Measurements from ENCODE around the gene EEIG1.

The EEIG1 gene

DNA sequence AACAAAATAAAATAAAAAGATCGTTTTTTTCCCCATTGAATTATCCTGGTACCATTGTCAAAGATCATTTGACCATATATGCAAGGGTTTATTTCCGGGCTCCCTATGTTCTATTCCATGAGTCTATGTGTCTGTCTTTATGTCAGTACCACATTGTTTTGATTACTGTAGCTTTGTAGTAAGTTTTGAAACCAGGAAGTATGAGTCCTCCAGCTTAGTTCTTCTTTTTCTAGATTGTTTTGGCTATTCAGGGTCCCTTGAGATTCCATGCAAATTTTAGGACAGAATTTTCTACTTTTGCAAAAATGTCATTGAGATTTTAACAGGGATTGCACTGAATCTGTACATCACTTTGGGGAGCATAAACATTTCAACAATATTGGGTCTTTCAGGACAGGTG lies 18.7 kb upstream of the EEIG1 start:
- DNase-seq, result no peak

DNA sequence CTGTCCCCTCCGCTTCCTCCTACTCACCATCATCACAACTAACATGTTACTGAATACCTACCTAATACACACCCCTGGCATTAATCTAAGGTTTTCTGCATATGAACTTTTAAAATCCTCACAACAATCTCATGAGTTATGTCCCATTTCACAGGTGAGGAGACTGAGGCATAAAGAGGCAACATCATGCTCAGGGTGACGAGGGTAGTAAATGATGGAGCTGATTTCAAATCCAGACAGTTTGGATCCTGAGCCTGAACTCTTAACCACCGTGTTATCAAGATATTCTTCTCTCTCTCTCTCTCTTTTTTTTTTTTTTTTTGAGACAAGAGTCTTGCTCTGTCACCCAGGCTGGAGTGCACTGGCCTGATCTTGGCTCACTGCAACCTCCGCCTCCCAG lies 12.9 kb upstream of the EEIG1 start:
- DNase-seq, result no peak

DNA sequence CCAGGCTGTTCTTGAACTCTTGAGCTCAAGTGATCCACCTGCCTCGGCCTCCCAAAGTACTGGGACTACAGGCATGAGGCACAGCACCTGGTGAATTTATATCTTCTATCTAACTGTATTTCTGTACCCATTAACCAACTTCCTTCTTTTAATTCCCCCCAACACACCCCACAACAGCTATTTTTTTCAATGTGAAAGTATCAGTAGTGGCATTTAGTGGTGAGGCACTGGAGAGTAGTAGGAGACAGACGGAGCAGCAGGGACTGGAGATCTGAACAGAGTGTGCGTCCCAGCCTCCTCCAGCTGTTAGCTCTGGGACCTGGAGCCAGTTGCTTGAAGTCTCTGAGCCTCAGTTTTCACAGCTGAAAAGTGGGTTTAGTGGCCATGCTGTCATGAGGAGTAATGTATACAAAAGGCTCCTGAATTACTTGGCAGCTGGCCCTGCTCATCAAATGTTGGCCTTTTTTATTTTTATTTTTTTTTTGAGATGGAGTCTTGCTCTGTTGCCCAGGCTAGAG lies 11.0 kb upstream of the EEIG1 start:
- no peak for DNase-seq

DNA sequence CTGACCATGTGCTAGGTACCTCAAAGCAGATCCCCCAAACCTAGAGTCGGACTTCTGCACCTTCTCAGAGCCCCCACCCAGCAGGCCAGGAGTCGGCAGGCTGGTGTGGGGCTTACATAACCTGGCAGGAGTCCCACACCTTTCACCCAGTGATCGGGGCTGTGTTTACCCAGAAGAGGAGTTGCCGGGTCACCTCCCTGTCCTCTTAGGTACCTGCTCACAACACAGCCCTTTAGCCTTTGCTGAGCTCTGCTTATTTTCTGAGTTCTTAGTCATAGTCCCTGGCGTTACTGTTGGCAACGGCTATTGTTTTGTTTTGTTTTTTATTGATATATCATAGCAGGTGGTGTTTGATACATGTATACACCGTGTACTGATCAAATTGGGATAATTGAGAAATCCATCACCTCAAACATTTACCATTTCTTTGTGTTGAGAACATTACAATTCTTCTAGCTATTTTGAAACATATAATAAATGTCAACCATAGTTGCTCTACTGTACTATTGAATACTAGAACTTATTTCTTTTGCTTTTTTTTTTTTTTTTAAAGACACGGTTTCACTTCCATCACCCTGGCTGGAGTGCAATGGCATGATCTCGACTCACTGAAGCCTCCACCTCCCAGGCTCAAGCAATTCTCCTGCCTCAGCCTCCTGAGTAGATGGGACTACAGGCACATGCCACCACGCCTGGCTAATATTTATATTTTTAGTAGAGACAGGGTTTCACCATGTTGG lies 10.4 kb upstream of the EEIG1 start:
- DNase-seq, result no peak

DNA sequence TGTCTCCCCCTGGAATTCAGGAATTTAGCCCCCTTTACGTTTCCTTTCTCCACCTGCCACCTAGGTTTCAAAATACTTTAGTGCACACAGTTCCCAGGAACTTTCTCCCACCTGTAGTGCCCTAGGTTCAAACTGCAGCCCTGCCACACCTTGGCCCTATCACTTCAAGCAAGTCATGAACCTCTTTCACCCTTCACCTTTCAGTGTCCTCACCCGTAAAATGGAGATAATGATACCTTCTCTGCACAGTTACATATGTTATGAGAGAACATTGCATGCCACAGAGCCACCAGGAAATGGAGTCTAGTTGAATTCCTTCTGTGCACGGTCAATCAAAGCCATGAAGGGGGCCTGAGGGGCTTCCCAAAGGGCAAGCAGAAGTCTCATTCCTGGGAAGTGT lies 9.8 kb upstream of the EEIG1 start:
- DNase-seq, result no peak

DNA sequence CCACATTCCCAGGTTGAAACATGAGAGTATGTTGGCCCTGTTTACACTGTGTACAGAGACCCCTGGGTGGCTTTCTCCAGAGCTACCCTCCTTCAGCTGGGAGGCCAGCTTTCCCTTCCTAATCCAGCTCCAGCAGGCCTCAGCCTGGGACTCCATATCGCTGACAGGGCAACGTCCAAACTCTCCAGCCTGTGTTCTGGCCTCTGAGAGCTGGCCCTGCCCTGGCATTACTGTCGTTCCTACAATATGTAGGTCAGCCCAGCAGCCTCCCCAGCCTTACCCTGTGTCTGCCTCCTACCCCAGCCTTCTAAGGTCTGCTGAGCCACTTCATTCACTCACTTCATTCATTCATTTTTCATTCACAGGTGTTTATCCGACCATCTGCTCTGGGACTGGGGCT lies 8.3 kb upstream of the EEIG1 start:
- DNase-seq, result no peak

DNA sequence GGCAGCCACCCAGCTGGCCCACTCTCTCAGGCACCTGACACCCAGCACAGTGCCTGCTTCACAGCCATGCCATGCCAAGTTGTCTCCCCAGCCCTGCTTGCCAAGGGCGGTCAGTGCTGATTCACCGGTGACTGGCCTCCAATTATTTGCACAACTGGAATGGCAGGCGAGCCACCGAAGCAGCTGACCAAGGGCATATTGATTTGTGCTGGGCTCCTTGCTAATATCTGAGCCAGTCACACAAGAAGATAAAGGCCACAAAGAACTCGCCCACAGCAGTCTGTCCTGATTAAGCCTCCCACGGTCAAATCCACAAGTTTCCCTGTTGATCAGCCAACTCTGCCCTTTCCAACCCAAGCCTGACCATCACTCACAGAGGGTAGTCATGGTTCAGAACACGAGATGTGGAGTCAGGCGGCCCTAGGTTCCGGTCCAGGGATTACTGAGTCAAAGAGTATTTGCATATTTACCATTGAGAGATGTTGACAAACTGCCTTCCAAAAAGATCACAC lies 6.4 kb upstream of the EEIG1 start:
- DNase-seq, result no peak

DNA sequence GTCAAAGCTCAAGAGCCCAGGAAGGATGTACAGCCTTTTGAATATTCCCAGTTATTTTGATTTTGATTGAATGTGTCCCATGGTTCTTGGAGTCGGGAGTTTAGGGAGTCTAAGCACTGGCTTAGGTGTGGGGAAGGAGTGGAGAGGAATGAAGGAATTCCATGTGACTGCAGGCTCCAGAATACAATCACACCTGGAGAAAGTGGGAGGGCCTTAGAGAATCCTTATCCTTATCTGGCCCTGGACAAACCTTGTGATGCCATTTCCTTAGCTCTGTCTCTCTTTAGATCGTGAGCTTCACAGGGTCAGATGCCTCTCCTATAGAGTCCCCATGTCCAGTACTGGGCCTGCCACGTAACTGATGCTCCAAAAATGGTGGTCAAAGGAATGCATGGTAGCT lies 4.2 kb upstream of the EEIG1 start:
- no peak for DNase-seq

DNA sequence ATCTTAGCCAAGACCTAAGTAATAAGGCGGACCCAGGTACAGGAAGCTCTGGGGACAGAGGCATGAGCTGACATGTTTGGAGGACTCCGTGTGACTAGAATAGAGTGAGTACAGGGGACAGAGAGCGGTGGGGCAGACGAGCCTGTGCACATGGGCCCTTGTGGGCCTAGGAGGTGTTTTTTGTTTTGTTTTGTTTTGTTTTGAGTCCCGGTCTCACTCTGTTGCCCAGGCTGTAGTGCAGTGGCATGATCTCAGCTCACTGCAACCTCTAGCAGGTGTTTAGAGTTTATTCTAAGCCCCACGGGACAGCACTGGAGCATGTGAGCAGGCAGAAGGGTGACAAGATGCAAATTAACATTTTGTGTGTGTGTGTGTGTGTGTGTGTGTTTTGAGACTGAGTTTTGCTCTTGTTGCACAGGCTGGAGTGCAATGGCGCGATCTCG lies 3.1 kb upstream of the EEIG1 start:
- DNase-seq, result no peak

DNA sequence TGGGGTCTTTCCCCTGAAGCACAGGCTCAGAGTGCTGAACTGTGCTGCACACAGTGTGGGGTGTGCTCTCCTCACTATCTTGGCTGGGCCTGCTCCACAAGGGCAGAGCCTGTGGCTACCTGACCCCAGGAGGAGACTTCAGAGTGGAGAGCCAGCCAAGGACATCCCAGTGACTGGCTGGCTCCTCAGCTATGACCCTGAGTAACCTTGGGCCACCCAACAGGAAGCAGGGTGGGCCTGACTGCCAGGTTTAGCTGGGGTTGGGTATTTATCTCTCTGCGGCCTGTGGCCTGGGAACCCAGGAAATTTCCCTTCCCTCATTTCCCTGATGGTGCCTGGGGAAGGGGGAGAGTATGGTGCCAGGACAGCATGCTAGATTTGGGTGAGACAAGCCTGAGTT lies 2.1 kb upstream of the EEIG1 start:
- peak; percentile 1 for DNase-seq

DNA sequence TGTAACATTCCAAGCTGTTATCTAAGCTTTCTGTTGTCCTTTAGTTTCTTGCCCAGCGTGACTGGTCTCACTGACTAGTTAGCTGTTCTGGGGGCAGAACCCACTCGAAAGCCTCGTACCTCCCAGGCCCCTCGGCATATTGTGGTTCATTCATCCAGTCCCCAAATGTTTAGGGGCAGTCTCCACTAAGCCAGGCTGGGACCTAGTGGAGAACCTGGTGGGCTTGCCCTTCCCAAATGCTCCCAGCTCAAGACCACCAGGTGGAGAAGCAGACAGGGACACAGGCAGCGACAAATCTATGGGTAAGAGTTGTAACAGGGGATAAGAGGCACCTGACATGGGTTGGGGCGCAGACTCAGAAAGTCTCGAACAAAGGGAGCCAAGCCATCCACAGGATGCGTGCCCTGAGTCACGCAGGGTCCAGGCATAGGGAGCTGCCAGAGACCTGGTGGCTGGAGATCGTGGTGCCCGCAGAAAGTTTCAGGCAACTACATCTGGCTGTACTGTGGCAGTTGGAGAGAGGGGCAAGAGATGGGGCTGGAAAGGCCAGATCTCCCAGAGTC lies 851 bp upstream of the EEIG1 start:
- no peak for DNase-seq

DNA sequence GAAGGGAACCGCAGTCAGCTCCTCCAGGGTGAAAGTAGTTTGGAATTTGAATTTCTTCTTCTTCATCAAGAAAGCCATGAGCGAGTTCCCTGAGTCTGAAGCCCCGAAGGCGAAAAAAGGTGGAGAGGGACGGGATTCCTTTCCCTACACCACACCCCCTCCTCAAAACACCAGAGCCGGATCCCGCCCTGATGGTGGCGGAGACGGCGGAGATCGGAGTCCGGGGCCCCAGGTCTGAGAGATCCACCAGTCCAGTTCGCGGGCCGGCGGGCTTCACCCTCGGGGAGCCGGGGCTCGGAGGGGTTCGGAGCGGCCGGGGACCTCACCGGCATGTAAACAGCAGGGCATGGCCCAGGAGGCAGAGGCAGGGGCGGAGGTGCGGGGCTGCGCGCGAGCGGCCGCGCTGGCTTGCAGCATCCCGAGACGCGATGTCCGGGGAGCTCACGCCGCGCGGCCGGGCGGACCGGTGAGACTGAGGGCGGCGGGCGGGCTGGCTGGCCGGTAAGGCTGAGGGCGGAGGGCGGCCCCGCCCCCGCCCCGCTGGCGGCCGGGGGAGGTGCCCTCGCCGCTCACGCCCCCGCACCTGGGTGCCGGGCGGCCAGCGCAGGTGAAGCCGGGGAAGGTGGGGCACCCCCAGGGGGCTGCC lies 606 bp downstream of the EEIG1 start:
- peak; percentile 75 for DNase-seq

DNA sequence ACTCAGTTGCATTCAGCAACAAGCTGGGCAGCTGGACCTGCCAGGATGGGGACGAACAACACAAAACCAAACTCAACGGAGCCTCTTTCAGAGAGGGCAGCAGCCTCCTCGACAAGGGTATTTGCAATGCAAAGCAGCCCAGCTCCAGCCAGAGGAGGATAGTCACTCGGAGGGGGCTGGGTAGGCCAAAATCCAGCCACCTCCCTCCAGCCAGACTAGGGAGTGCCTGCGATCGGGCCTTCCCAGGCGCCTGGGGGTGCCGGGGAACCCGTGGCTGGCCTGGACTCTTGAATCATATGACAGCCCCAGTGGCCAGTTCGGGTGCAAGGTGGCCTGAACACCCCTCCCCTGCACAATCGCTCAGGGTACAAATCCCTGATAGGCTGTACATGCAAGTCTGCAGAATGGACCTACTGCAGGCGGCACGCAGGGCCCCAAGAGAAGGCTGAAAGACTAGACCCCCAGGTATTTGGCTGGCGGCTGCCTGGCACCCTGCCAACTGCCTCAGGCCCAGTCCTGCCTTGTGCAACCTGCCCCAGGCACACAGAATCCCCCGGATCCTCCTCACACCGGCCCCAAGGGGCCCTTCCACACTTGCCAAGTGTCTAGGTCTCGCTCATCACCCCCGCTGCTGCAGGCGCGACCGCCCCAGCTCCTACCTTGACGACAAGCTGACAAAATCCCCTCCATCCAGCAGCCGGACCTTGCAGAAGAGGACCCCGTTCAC lies 1.3 kb downstream of the EEIG1 start:
- peak; percentile 72 for DNase-seq

DNA sequence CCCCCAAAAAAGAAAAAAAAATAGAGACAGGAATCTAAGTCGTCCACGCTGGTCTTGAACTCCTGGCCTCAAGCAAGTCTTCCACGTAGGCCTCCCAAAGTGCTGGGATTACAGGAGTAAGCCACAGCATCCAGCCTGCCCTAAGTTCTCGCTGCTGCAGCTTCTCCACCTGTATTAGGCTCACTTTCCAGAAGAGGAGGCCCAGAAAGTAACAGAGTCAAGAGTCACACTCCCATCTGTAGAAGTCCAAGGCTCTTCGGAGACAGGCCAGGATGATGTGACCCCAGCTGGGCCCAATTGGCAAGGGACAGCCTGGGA lies 1.8 kb downstream of the EEIG1 start:
- no peak for DNase-seq

DNA sequence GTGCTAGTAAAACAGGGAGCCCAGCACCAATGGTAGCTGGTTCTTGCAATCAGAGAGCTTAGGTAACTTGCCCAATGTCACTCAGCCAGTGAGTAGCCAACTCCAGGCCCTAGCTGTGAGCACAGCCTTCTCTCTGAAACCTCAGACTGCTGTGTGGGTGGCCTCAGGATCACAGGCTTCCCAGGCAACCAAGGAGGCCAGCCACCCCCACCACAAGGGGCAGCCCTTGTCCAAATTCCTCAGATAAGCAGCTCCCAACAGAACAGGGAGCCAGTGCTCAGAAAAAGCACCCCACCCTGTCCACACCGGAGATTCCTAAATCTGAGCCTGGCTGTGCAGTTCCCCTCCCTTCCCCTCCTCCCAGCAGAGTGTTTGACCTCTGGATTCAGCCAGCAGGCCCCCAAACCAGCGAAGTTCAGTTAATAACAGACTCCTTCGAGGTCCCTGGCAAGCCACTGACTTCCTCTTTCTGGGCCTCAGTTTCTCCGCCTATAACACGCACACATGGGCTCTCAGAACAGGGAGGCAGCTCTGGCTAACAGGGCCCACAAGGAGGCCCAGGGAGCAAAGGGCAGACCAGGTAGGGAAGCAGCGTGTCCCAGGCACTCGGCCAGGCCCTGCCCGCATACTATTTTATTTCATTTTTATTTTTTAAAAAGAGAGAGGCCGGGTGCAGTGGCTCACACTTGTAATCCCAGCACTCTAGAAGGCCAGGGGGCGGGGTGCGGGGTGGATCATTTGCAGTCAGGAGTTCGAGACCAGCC lies 2.7 kb downstream of the EEIG1 start:
- peak; percentile 63 for DNase-seq

DNA sequence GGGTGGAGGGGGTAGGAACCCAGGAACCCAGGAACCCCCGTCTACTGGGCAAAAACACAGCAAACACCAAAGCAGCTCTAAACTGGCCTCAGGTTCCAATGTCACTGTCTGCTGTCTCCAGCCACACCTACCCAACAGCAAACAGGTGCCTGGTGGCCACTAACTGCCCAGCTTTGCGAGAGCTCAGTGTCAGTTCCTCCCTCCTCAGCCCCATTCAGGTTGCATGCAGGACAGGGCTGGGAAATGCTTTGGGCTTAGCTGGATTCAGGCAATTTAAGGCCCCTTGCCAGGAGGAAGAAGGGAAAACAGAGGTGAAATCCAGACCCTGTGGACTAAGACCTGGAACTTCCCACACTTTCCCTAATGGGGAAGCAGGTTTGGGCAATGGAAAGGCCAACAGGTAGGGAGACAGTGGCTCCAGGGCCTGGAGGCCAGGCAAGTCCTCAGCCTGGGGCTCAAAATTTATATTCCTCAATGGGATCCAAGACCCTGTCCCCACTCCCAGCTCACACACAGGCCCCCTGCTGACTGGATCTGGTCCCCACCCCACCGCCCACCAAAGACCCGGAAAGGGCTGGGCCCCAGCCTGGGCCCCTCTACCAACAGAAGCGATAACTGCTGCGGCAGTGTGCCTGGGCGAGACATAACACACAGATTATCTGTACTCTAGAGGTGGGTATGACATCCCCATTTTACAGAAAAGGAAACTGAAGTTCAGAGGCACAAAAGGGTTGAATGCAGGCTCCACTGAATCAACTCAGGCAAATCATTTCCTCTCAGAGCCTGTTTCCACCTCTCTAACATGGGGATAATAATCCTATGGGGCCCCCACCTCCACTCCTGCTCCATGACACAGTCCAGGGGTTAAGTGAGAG lies 3.5 kb downstream of the EEIG1 start:
- peak; percentile 1 for DNase-seq

DNA sequence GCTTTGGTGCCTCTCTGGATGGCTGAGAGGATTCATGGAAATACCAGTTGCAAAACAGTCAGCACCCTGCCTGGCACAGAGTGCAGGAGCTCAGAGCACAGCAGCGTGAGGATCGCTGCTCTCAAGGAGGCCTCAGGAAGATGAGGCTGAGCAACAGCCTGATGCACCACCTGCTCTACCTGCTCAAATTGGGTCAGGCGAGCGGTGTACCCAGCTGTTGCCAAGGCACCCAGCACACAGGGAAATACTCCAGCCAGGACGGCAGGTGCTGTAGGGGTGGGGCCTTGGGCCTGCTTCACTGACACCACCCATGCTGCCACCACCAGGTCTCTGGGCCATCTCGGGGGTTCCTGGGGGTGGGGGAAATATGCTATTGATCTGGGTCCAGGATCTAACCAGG lies 4.3 kb downstream of the EEIG1 start:
- DNase-seq, result peak; percentile 0

DNA sequence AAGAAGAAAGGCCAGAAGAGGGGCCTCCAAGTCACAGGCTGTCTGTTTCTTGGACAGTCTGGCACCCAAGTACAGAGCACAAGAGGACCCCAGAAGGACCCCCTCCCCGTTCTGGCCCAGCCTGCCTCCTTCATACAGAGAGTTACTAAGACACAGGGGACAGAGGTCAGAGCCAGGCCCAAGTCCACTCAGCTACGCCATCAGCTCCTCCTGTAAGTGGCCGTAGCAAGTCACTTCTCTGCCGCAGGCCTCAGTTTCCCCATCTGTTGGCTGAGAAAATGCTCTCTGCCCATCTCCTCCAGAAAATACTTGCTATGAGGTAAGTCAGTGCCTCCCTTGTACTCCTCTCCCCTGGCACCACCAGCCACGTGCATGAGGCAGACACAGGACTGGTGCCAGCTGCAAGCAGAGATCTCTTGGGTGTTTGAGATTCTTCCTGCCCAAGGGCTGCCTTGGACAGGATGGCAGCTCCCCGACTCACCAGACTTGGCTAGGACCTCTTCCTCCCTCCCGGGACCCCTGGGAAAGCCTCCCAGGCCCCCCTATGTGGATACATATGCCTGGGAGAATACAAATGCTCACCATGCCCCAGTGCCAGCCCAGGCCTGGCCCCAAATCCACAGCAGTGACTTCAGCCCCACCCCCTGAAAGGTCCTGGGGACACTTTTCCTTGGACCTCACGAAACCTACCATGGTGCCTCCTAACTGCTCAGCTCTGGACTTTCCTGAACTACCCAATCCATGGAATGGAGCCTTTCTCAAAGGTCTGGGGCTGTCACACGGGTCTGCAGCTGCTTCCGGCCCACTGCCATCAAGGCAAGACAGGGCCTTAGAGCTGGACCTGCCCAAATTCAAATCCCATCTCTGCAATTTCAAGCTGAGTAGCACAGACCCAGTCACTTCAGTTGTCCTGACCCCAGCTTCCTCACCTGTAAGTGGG lies 5.1 kb downstream of the EEIG1 start:
- DNase-seq, result peak; percentile 0

DNA sequence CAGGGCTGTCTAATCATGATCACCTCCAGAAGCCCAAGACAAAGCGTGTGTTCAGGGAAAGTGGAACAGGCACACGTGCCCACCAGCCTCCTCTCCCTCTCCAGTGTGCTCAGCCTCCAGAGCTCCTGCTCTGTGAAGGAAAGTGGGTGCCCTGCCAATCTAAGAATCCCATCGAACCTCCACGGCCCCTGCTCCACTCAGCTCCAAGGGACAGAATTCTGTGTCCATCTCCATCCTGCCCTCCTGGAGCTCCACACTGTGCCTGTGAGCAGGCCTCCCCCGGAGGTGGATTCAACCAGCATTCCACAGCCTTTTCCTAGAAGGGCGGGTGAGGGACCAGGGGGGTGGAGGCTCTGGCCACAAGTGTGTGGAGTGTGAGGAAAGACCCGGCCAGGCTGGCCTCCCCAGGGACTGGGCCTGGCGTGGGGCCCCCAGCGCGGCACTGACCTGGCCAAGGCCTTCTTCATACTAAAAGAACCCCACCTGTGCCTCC lies 6.0 kb downstream of the EEIG1 start:
- no peak for DNase-seq
